ENCODE measurements around the gene FAM13A.

Gene FAM13A

GRCh38 chr4:88696630-88697029 is 360.4 kb downstream of the FAM13A start:
- no peaks in the 10 kb centered on the region for H3K9me3 ChIP-seq (replicated peaks; ENCODE audit: insufficient read depth, low read length)
- H2AFZ ChIP-seq (ENCODE audit: low read length): no peak overlapping the region
- H3K9ac ChIP-seq (ENCODE audit: low read length): no peak overlapping the region
- no peak overlapping the region for H3K27ac ChIP-seq (ENCODE audit: low read length)
- H3K79me2 ChIP-seq (ENCODE audit: low read length): no peaks in the 10 kb centered on the region
- H3K4me2 ChIP-seq (ENCODE audit: low read depth, low read length): peak overlapping the region; percentile 35; the same call in 1 of the 2 replicates
- no peaks in the 10 kb centered on the region for H3K27me3 ChIP-seq (replicated peaks; ENCODE audit: insufficient read depth, low read length)
- no peaks in the 10 kb centered on the region for H3K36me3 ChIP-seq (replicated peaks; ENCODE audit: insufficient read depth, low read length)
- no peaks in the 10 kb centered on the region for H3K4me1 ChIP-seq (ENCODE audit: low read length)
- no peak for TF ChIP-seq CTCF (IDR thresholded peaks at IDR 0.05; ENCODE audit: low read length)
- TF ChIP-seq EZH2 (optimal IDR thresholded peaks at IDR 0.05; ENCODE audit: low read depth, low read length): no peak
- TF ChIP-seq EZH2phosphoT487 (IDR thresholded peaks at IDR 0.05; ENCODE audit: low read length): no peak
- no peak overlapping the region for H3K4me3 ChIP-seq (ENCODE audit: low read length)
- no peaks in the 10 kb centered on the region for H3F3A ChIP-seq (ENCODE audit: insufficient read depth, low read length)
- H3K9me2 ChIP-seq (replicated peaks; ENCODE audit: insufficient read depth, low read length): no peaks in the 10 kb centered on the region
- no peak for DNase-seq
- H4K20me1 ChIP-seq (ENCODE audit: insufficient read depth, low read length): no peaks in the 10 kb centered on the region

- no peaks in the 10 kb centered on the region for H4K20me1 ChIP-seq (ENCODE audit: insufficient read depth, low read length)
- no peak for TF ChIP-seq CTCF (IDR thresholded peaks at IDR 0.05; ENCODE audit: low read length)
- no peak for TF ChIP-seq EZH2phosphoT487 (IDR thresholded peaks at IDR 0.05; ENCODE audit: low read length)
- TF ChIP-seq EZH2 (optimal IDR thresholded peaks at IDR 0.05; ENCODE audit: low read depth, low read length): no peak
- no peaks in the 10 kb centered on the region for H3F3A ChIP-seq (ENCODE audit: insufficient read depth, low read length)
- H3K4me3 ChIP-seq (ENCODE audit: low read length): no peak overlapping the region
- H3K4me1 ChIP-seq (ENCODE audit: low read length): no peaks in the 10 kb centered on the region
- no peaks in the 10 kb centered on the region for H3K27me3 ChIP-seq (replicated peaks; ENCODE audit: insufficient read depth, low read length)
- no peaks in the 10 kb centered on the region for H3K79me2 ChIP-seq (ENCODE audit: low read length)
- DNase-seq: no peak
- no peaks in the 10 kb centered on the region for H3K9me2 ChIP-seq (replicated peaks; ENCODE audit: insufficient read depth, low read length)
- no peak overlapping the region for H3K27ac ChIP-seq (ENCODE audit: low read length)
- no peak overlapping the region for H3K4me2 ChIP-seq (ENCODE audit: low read depth, low read length)
- no peaks in the 10 kb centered on the region for H3K9me3 ChIP-seq (replicated peaks; ENCODE audit: insufficient read depth, low read length)
- no peaks in the 10 kb centered on the region for H3K36me3 ChIP-seq (replicated peaks; ENCODE audit: insufficient read depth, low read length)
- H3K9ac ChIP-seq (ENCODE audit: low read length): no peak overlapping the region
- no peak overlapping the region for H2AFZ ChIP-seq (ENCODE audit: low read length)
Observed at GRCh38 chr4:88693792-88694191, 363.2 kb downstream of the FAM13A start.

DNA sequence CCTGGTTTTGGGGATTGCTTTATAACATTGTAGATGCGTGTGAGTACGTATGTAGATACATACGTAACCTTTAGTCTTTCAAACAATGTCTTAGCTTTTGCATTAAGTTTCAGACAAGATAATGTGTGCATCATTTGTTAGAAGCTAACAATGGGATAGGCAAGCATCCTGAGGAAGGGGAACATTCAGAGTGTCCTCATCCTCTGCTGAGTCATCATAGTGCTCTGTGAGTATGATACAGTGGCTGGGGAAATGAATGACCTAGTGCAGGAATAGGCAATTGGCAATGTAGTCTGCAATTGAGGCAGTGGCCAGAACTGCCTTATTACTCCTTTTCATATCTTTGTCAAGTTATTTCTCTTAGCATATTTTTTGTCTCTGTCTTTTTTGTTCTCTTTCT is 366.6 kb downstream of the FAM13A start:
- H3K4me2 ChIP-seq (ENCODE audit: low read depth, low read length): no peak overlapping the region
- H3K9me3 ChIP-seq (replicated peaks; ENCODE audit: insufficient read depth, low read length): no peaks in the 10 kb centered on the region
- H3K4me1 ChIP-seq (ENCODE audit: low read length): no peaks in the 10 kb centered on the region
- no peak for TF ChIP-seq EZH2 (optimal IDR thresholded peaks at IDR 0.05; ENCODE audit: low read depth, low read length)
- no peak for TF ChIP-seq CTCF (IDR thresholded peaks at IDR 0.05; ENCODE audit: low read length)
- no peak for TF ChIP-seq EZH2phosphoT487 (IDR thresholded peaks at IDR 0.05; ENCODE audit: low read length)
- H3K4me3 ChIP-seq (ENCODE audit: low read length): no peak overlapping the region
- no peaks in the 10 kb centered on the region for H4K20me1 ChIP-seq (ENCODE audit: insufficient read depth, low read length)
- no peaks in the 10 kb centered on the region for H3K36me3 ChIP-seq (replicated peaks; ENCODE audit: insufficient read depth, low read length)
- no peaks in the 10 kb centered on the region for H3K9me2 ChIP-seq (replicated peaks; ENCODE audit: insufficient read depth, low read length)
- no peak overlapping the region for H3K9ac ChIP-seq (ENCODE audit: low read length)
- no peak overlapping the region for H3K27ac ChIP-seq (ENCODE audit: low read length)
- H3K79me2 ChIP-seq (ENCODE audit: low read length): no peaks in the 10 kb centered on the region
- no peaks in the 10 kb centered on the region for H3K27me3 ChIP-seq (replicated peaks; ENCODE audit: insufficient read depth, low read length)
- no peak for DNase-seq
- H2AFZ ChIP-seq (ENCODE audit: low read length): no peak overlapping the region
- H3F3A ChIP-seq (ENCODE audit: insufficient read depth, low read length): no peaks in the 10 kb centered on the region

All from MM.1S (cell line).